CD4-positive, alpha-beta T cell treated with Interferon alpha-2 for 1 hour (primary cell): ENCODE measurements around the gene XRN2.

Experiments
- DNase-seq, 2 donors: peaks; one replicate each; pipeline ENCODE4 v3.0.0-alpha.2; 2020 to 2022

Gene XRN2

GRCh38 chr20:21433329-21433890 lies 130.3 kb downstream of the XRN2 start:
- DNase-seq, result no peak

- no peak for DNase-seq
These were observed 132.4 kb downstream of the XRN2 start for GRCh38 chr20:21435576-21435975.

GRCh38 chr20:21436205-21436604 lies 133.1 kb downstream of the XRN2 start:
- DNase-seq, result no peak

- DNase-seq, result no peak
These were observed 134.1 kb downstream of the XRN2 start for GRCh38 chr20:21437248-21437647.

GRCh38 chr20:21437816-21438215 lies 134.7 kb downstream of the XRN2 start:
- no peak for DNase-seq
